Measurements from ENCODE around the gene TPST1.
A peak's percentile ranks its signal among the peaks of the same experiment; 100 is the strongest.
"Not testable (repeated sequence)": the region's sequence is repeated elsewhere in the genome, so short reads cannot be mapped to it uniquely, and the experiment has no call there.

The TPST1 gene

GRCh38 chr7:66204822-66205740, at the start of gene TPST1:
TSS of gene TPST1 (plus strand) at chr7:66205334. CDS start at chr7:66240426, 35,092 bp downstream.
- DNase-seq: peak; percentile 85 to 96

GRCh38 chr7:66156035-66156434, 49.1 kb upstream of the TPST1 start:
- not testable (repeated sequence) for DNase-seq

- no peak for DNase-seq
These were observed 48.1 kb upstream of the TPST1 start for GRCh38 chr7:66157060-66157459.

GRCh38 chr7:66162622-66163021, 42.5 kb upstream of the TPST1 start:
- no peak for DNase-seq

GRCh38 chr7:66163186-66163610, 41.9 kb upstream of the TPST1 start:
- no peak for DNase-seq

- DNase-seq: no peak
These were observed 40.8 kb upstream of the TPST1 start for GRCh38 chr7:66164356-66164755.

GRCh38 chr7:66167773-66168387, 37.3 kb upstream of the TPST1 start:
- DNase-seq: no peak

GRCh38 chr7:66169616-66170015, 35.5 kb upstream of the TPST1 start:
- no peak for DNase-seq

GRCh38 chr7:66170309-66171231, 34.6 kb upstream of the TPST1 start:
- DNase-seq: no peak

- DNase-seq: peak in 1 of 2 experiments; percentile 30
These were observed 32.4 kb upstream of the TPST1 start for GRCh38 chr7:66172536-66173401.

GRCh38 chr7:66173856-66174255, 31.3 kb upstream of the TPST1 start:
- no peak for DNase-seq

- DNase-seq: not testable (repeated sequence)
These were observed 30.1 kb upstream of the TPST1 start for GRCh38 chr7:66175006-66175405.

- no peak for DNase-seq
These were observed 28.2 kb upstream of the TPST1 start for GRCh38 chr7:66176914-66177313.

- DNase-seq: no peak
These were observed 26.9 kb upstream of the TPST1 start for GRCh38 chr7:66178258-66178657.

- DNase-seq: no peak
These were observed 23.8 kb upstream of the TPST1 start for GRCh38 chr7:66181329-66181728.

- DNase-seq: no peak
These were observed 23.3 kb upstream of the TPST1 start for GRCh38 chr7:66181845-66182244.

- no peak for DNase-seq
These were observed 22.2 kb upstream of the TPST1 start for GRCh38 chr7:66182920-66183319.

GRCh38 chr7:66183700-66184099, 21.4 kb upstream of the TPST1 start:
- DNase-seq: no peak

GRCh38 chr7:66185680-66186187, 19.4 kb upstream of the TPST1 start:
- DNase-seq: no peak

- DNase-seq: no peak
These were observed 18.1 kb upstream of the TPST1 start for GRCh38 chr7:66186991-66187390.

GRCh38 chr7:66187905-66188304, 17.2 kb upstream of the TPST1 start:
- DNase-seq: no peak

GRCh38 chr7:66188645-66189044, 16.5 kb upstream of the TPST1 start:
- DNase-seq: no peak

All from NCI-H526 (cell line).